C4-2B (cell line): ENCODE results near the gene ARMC3.

Experiments used
- CTCF ChIP-seq: fragments of 450-650 bp; conservative IDR thresholded peaks from 2 replicates; pipeline ENCODE4 v1.5.1; 2017; ENCODE audit warnings: mild to moderate bottlenecking
- ZFX ChIP-seq: fragments of 450-650 bp; IDR thresholded peaks from 2 replicates; pipeline ENCODE4 v1.6.1; 2017

- TF ChIP-seq CTCF (no peak), ZFX (no peak)
Observed at GRCh38 chr10:22897371-22897770, 30.5 kb upstream of the ARMC3 start.
